HCT116 (cell line): Measurements from ENCODE around the gene HOXD10.

Experiments
- CTCF ChIP-seq, 3 experiments: fragments of 200-600 bp in 1 of 3; sonication (generic) in 1 of 3; IDR thresholded peaks in 2 of 3; conservative IDR thresholded peaks in 1 of 3; 2 replicates each; pipeline ENCODE4 v1.5.1; 2012 to 2017; ENCODE audit warnings: low read depth in 2 of 3, low read length in 2 of 3, antibody characterized with exemption in 1 of 3, borderline replicate concordance in 1 of 3, control low read depth in 1 of 3, mild to moderate bottlenecking in 1 of 3, mixed read lengths in 1 of 3, mixed run types in 1 of 3, moderate library complexity in 1 of 3; ENCODE audit not compliant: insufficient read depth in 1 of 3
- POLR2A ChIP-seq: IDR thresholded peaks from 2 replicates; pipeline ENCODE4 v1.7.0; 2011; ENCODE audit warnings: borderline replicate concordance; ENCODE audit not compliant: insufficient read depth, insufficient read length; ENCODE audit errors: extremely low read depth
- POLR2AphosphoS5 ChIP-seq: IDR thresholded peaks from 2 replicates; pipeline ENCODE4 v1.6.1; 2011; ENCODE audit warnings: mild to moderate bottlenecking, low read depth, low read length, moderate library complexity
- SIN3A ChIP-seq: IDR thresholded peaks from 2 replicates; pipeline ENCODE4 v1.6.1; 2012; ENCODE audit warnings: low read depth
- ZBTB33 ChIP-seq: IDR thresholded peaks from 2 replicates; pipeline ENCODE4 v1.6.1; 2011; ENCODE audit warnings: mild to moderate bottlenecking, low read length, moderate library complexity; ENCODE audit not compliant: insufficient replicate concordance; ENCODE audit errors: extremely low read depth
- ZFX ChIP-seq: fragments of 450-650 bp; IDR thresholded peaks from 2 replicates; pipeline ENCODE4 v1.6.1; 2017

- TF ChIP-seq SIN3A (no peak), CTCF (IDR thresholded peaks at IDR 0.05 in 2 of 3, conservative IDR thresholded peaks at IDR 0.05 in 1 of 3; ENCODE audit: borderline replicate concordance in 1 of 3, insufficient read depth in 1 of 3, low read depth in 2 of 3, low read length in 2 of 3) (no peak), POLR2A (no peak), ZBTB33 (no peak), ZFX (no peak), POLR2AphosphoS5 (no peak)
Observed at GRCh38 chr2:176102309-176102866, 14.2 kb upstream of the HOXD10 start.
